Uterus (tissue), 2 donors: Measurements from ENCODE around the gene TRAPPC11.

Experiments
- POLR2A ChIP-seq, 2 donors: fragments of 450-650 bp; IDR thresholded peaks; one replicate each; pipeline ENCODE4 v1.6.1; 2016; ENCODE audit warnings: antibody characterized with exemption in 2 of 2, mild to moderate bottlenecking in 1 of 2, moderate library complexity in 1 of 2
- TF ChIP-seq, protein P1 (sequence below), 4 experiments: fragments of 200-600 bp in 2 of 4; fragments of 450-650 bp in 2 of 4; sonication (generic) in 2 of 4; IDR thresholded peaks; one replicate each; pipeline ENCODE4 v1.5.1; 2016 to 2019; ENCODE audit warnings: antibody characterized with exemption in 4 of 4, mild to moderate bottlenecking in 2 of 4, moderate library complexity in 1 of 4

DNA sequence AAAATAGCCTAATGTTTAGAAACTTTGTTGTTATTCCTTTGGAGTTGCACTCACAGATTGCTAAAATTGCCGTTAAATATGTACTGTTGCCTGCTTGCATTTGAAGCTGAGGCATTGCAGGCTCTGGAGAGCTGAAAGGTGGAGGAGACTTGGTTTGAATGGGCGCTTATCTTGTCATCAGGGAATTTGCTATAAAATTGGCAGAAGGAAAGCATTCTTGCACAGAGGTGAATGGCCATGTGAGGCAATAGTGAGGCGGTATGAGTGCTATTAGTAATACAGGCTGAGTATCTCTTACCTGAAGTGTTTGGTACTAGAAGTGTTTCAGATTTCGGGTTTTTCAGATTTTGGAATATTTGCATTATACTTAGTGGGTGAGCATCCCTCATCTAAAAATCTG, 41.3 kb downstream of the TRAPPC11 start:
- TF ChIP-seq, protein P1, sequence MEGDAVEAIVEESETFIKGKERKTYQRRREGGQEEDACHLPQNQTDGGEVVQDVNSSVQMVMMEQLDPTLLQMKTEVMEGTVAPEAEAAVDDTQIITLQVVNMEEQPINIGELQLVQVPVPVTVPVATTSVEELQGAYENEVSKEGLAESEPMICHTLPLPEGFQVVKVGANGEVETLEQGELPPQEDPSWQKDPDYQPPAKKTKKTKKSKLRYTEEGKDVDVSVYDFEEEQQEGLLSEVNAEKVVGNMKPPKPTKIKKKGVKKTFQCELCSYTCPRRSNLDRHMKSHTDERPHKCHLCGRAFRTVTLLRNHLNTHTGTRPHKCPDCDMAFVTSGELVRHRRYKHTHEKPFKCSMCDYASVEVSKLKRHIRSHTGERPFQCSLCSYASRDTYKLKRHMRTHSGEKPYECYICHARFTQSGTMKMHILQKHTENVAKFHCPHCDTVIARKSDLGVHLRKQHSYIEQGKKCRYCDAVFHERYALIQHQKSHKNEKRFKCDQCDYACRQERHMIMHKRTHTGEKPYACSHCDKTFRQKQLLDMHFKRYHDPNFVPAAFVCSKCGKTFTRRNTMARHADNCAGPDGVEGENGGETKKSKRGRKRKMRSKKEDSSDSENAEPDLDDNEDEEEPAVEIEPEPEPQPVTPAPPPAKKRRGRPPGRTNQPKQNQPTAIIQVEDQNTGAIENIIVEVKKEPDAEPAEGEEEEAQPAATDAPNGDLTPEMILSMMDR (IDR thresholded peaks at IDR 0.05), result no peak
- no peak for TF ChIP-seq POLR2A (IDR thresholded peaks at IDR 0.05)
